Gastrocnemius medialis (tissue), 4 donors: Measurements from ENCODE around the gene CNKSR3. TPM values are rescaled to one million over a fixed set of nuclear protein-coding genes. Genes with fewer than 3 reads are reported as not detected.

Source experiments
- ATAC-seq, 2 donors: fragments of 150-250 bp; one replicate each; pipeline ENCODE4 v1.9.1; 2016
- DNase-seq, 2 donors: peaks; one replicate each; pipeline ENCODE4 v3.0.0-alpha.2; 2019
- H3K27ac ChIP-seq, 4 donors: fragments of 200-600 bp; sonication (generic); 1 replicate in 1 of 4; 2 replicates in 3 of 4; pipeline ENCODE4 v1.5.1; 2016 to 2018; ENCODE audit warnings: mild to moderate bottlenecking in 2 of 4, moderate library complexity in 1 of 4
- H3K27me3 ChIP-seq, 3 donors: fragments of 200-600 bp; sonication (generic) in 2 of 3; 1 replicate in 1 of 3; 2 replicates in 2 of 3; pipeline versions ENCODE4 v1.5.1 to v1.6.0; 2016 to 2019; ENCODE audit warnings: mild to moderate bottlenecking in 1 of 3, moderate library complexity in 1 of 3
- H3K36me3 ChIP-seq, 2 donors: fragments of 200-600 bp; sonication (generic) in 1 of 2; one replicate each; pipeline ENCODE4 v1.5.1; 2017 to 2018
- H3K4me1 ChIP-seq, 2 donors: fragments of 200-600 bp; sonication (generic) in 1 of 2; one replicate each; pipeline ENCODE4 v1.5.1; 2016 to 2017; ENCODE audit warnings: mild to moderate bottlenecking in 2 of 2
- H3K4me3 ChIP-seq, 4 donors: fragments of 200-600 bp; sonication (generic) in 3 of 4; 1 replicate in 1 of 4; 2 replicates in 3 of 4; pipeline ENCODE4 v1.5.1; 2016 to 2019; ENCODE audit warnings: mild to moderate bottlenecking in 2 of 4
- H3K9me3 ChIP-seq, 3 donors: fragments of 200-600 bp; sonication (generic) in 2 of 3; 1 replicate in 1 of 3; 2 replicates in 2 of 3; pipeline ENCODE4 v1.5.1; 2016 to 2019
- POLR2A ChIP-seq, 2 donors: fragments of 450-650 bp; IDR thresholded peaks; one replicate each; pipeline ENCODE4 v1.6.1; 2017; ENCODE audit warnings: antibody characterized with exemption in 2 of 2, mild to moderate bottlenecking in 2 of 2, moderate library complexity in 2 of 2
- in situ Hi-C, 4 donors: fragments of 200-750 bp; cut with MboI; loops; one replicate each; pipeline versions ENCODE4 v1.15.0 to v1.8.0; 2017; ENCODE audit warnings: low sequenced_read_pairs in 4 of 4
- intact Hi-C: fragments of 100-400 bp; cut with DNase I; formaldehyde crosslinking; loops from one replicate; pipeline ENCODE4 v1.15.1; 2023; ENCODE audit warnings: low total_unique reads
- total RNA-seq, 4 donors: library from RNA; depleted of rRNA; stranded (reverse); fragments of >200 nt; gene quantifications; one replicate each; pipeline versions ENCODE4 v1.1.0 to v1.2.3, GENCODE V29; 2016
- TF ChIP-seq, protein P1 (sequence below), 5 experiments: fragments of 450-650 bp in 3 of 5; fragments of 200-600 bp in 2 of 5; sonication (generic) in 2 of 5; IDR thresholded peaks in 4 of 5; conservative IDR thresholded peaks in 1 of 5; 1 replicate in 4 of 5; 2 replicates in 1 of 5; pipeline ENCODE4 v1.5.1; 2016 to 2019; ENCODE audit warnings: antibody characterized with exemption in 5 of 5, mild to moderate bottlenecking in 3 of 5, moderate library complexity in 3 of 5

Gene CNKSR3
- total RNA-seq, 4 donors from 2014 or later: 0.70 to 4.6 (median 2.9) TPM

DNA sequence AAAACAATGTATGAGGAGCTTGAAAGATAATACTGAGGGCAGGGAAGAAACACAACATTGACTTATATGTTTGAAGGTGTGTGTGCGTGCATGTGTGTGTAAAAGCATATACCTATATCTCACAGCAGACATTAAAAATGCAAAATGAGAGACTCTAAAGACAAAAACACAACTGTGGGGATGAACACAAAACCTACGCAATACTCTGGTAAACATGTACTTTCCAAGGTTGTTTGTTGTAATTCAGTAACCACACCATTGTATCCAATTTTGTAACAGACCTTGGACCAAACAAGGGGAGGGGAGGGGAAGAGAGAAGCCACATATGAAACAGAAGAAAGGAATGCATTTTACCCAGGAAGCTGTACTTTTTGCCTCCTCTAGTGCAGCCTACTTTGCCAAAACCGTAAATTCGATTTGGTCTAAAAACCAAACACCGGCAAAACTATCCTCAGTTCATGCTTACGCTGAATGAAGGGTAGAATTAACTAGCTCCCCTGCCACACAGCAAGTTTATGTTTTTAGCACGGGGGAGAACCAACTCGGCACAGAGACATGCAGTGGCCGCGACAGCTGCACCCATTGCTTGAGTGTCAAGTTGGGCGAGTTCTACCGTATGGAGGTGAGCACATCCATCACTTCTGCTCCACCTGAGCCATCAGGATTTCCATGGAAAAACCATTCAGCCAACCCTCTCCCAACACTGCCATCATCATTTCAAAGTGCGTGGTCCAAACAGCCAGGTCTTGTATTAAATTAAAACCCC, 50.0 kb downstream of the CNKSR3 start:
- Histone ChIP-seq H3K36me3 (no peaks in the 10 kb centered on the region), H3K27me3 (peaks cover 0 to 5% (median 0%) of the 10 kb centered on the region in 3 donors), H3K4me1 (no peaks in the 10 kb centered on the region), H3K9me3 (no peaks in the 10 kb centered on the region), H3K27ac (no peak overlapping the region), H3K4me3 (no peak overlapping the region)
- intact Hi-C loops: no loop called here
- ATAC-seq (peak in 1 of 2 donors; percentile 14), DNase-seq (no peak)
- in situ Hi-C loops: no loop called here
- TF ChIP-seq, protein P1, sequence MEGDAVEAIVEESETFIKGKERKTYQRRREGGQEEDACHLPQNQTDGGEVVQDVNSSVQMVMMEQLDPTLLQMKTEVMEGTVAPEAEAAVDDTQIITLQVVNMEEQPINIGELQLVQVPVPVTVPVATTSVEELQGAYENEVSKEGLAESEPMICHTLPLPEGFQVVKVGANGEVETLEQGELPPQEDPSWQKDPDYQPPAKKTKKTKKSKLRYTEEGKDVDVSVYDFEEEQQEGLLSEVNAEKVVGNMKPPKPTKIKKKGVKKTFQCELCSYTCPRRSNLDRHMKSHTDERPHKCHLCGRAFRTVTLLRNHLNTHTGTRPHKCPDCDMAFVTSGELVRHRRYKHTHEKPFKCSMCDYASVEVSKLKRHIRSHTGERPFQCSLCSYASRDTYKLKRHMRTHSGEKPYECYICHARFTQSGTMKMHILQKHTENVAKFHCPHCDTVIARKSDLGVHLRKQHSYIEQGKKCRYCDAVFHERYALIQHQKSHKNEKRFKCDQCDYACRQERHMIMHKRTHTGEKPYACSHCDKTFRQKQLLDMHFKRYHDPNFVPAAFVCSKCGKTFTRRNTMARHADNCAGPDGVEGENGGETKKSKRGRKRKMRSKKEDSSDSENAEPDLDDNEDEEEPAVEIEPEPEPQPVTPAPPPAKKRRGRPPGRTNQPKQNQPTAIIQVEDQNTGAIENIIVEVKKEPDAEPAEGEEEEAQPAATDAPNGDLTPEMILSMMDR (IDR thresholded peaks at IDR 0.05 in 4 of 5, conservative IDR thresholded peaks at IDR 0.05 in 1 of 5): no peak
- no peak for TF ChIP-seq POLR2A (IDR thresholded peaks at IDR 0.05)

DNA sequence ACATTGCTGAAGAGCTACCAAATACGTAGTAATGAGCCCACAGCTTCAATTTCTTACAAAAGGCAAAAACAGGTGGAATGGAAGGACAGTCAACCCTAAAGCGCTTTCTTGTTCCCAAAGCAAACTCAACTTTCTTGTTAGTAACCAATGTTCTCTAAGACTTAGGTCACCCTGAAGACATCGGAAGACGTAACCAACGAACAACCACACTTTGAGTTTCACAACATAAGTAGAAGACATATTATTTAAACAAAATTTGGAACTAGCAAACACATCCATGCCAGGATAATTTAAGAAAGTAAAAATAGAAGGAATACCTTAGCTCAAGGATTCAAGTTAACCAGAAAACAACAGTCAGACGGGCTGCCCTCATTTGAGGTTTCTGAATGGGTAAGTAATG, 51.0 kb downstream of the CNKSR3 start:
- DNase-seq: no peak
- in situ Hi-C loops: no loop called here

GRCh38 chr6:154458565-154459470, 51.7 kb downstream of the CNKSR3 start:
- H3K27me3 ChIP-seq: peaks cover 0 to 5% (median 0%) of the 10 kb centered on the region in 3 donors
- H3K9me3 ChIP-seq: no peaks in the 10 kb centered on the region
- no peak overlapping the region for H3K27ac ChIP-seq
- intact Hi-C loops (no loop called here), in situ Hi-C loops (no loop called here)
- H3K4me3 ChIP-seq: no peak overlapping the region
- no peaks in the 10 kb centered on the region for H3K4me1 ChIP-seq
- TF ChIP-seq POLR2A (IDR thresholded peaks at IDR 0.05): no peak
- TF ChIP-seq, protein P1 (IDR thresholded peaks at IDR 0.05 in 4 of 5, conservative IDR thresholded peaks at IDR 0.05 in 1 of 5): no peak
- ATAC-seq: peak in 1 of 2 donors; percentile 18
- DNase-seq: no peak
- no peaks in the 10 kb centered on the region for H3K36me3 ChIP-seq

More for the DNA sequence above, 51.0 kb downstream of the CNKSR3 start:
- intact Hi-C loops: no loop called here
- ATAC-seq: no peak
- no peaks in the 10 kb centered on the region for H3K4me1 ChIP-seq
- H3K4me3 ChIP-seq: no peak overlapping the region
- H3K27me3 ChIP-seq: peaks cover 0 to 5% (median 0%) of the 10 kb centered on the region in 3 donors
- H3K9me3 ChIP-seq: no peaks in the 10 kb centered on the region
- H3K36me3 ChIP-seq: no peaks in the 10 kb centered on the region
- no peak overlapping the region for H3K27ac ChIP-seq
- no peak for TF ChIP-seq POLR2A (IDR thresholded peaks at IDR 0.05)

DNA sequence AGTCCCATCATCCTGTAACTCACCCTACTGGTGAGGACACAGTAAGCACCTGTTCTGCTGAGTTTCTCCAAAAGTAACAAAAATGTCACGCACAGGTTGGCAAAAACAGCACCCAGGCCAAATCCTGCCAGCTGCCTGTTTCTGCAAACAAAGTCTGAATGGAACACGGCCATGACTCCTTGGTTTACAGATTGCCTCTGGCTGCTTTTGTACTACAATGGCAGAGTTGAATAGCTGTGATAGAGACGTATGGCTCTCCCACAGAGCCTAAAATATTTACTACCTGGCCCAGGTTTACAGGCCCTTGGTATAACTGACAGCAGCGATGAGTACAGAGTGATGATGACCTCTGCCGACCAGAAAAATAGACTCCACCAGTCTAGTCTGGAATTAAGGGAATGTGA, 52.6 kb downstream of the CNKSR3 start:
- Histone ChIP-seq H3K36me3 (no peaks in the 10 kb centered on the region), H3K9me3 (no peaks in the 10 kb centered on the region), H3K4me3 (no peak overlapping the region), H3K27ac (no peak overlapping the region), H3K27me3 (peaks cover 0 to 5% (median 0%) of the 10 kb centered on the region in 3 donors), H3K4me1 (no peaks in the 10 kb centered on the region)
- ATAC-seq: peak in 1 of 2 donors; percentile 33
- in situ Hi-C loops: no loop called here
- TF ChIP-seq, protein P1 (IDR thresholded peaks at IDR 0.05 in 4 of 5, conservative IDR thresholded peaks at IDR 0.05 in 1 of 5): no peak
- no peak for TF ChIP-seq POLR2A (IDR thresholded peaks at IDR 0.05)
- intact Hi-C loops: no loop called here
- DNase-seq: no peak
